ENCODE data around the gene ZFP82. TPM values are rescaled to one million over a fixed set of nuclear protein-coding genes. Genes with fewer than 3 reads are reported as not detected.

The ZFP82 gene
- total RNA-seq, 4 donors from 2014 or later = 8.2 to 11.0 (median 9.1) TPM

DNA sequence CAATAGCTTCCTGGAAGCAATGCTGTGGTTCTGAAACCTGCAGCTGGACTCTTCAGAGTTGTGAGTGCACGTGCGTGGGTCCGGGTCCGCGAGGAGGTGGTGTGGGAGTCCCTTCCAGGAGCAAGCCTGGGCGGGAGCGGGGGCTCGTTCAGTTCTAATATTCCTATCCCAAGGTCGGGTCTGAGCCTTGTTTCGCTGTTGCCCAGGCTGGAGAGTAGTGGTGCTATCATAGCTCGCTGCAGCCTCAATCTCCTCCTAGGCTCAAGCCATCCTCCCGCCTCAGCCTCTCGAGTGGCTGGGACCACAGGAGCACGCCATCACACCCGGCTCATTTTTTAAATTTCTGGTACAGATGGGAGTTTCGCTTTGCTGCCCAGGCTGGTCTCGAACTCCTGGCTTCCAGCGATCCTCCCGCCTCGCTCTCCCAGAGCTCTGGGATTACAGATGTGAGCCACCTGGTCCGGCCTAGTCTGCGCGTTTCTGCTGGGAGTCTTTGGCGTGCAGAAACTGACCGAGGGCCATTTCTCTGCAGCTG lies 625 bp downstream of the ZFP82 start:
- intact Hi-C loops (cut with DNase I) = no loop called here
- Histone ChIP-seq H3K27me3 (no peaks in the 10 kb centered on the region), H3K9me3 (no peaks in the 10 kb centered on the region), H3K4me1 (peaks cover 9 to 10% of the 10 kb centered on the region in 2 donors), H3K27ac (peak overlapping the region; percentile 48 to 93 (median 86)), H3K36me3 (no peaks in the 10 kb centered on the region), H3K4me3 (replicated peaks in 1 of 3) (peak overlapping the region; percentile 62 to 75 (median 63))
- TF ChIP-seq, protein P1, sequence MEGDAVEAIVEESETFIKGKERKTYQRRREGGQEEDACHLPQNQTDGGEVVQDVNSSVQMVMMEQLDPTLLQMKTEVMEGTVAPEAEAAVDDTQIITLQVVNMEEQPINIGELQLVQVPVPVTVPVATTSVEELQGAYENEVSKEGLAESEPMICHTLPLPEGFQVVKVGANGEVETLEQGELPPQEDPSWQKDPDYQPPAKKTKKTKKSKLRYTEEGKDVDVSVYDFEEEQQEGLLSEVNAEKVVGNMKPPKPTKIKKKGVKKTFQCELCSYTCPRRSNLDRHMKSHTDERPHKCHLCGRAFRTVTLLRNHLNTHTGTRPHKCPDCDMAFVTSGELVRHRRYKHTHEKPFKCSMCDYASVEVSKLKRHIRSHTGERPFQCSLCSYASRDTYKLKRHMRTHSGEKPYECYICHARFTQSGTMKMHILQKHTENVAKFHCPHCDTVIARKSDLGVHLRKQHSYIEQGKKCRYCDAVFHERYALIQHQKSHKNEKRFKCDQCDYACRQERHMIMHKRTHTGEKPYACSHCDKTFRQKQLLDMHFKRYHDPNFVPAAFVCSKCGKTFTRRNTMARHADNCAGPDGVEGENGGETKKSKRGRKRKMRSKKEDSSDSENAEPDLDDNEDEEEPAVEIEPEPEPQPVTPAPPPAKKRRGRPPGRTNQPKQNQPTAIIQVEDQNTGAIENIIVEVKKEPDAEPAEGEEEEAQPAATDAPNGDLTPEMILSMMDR (IDR thresholded peaks at IDR 0.05) = no peak
- no peak for TF ChIP-seq POLR2A (IDR thresholded peaks at IDR 0.05)
- DNase-seq = peak in 1 of 2 donors; percentile 3
- WGBS, 2 donors = 14 to 21% methylated on average over 19 to 21 of the region's 25 CpGs

DNA sequence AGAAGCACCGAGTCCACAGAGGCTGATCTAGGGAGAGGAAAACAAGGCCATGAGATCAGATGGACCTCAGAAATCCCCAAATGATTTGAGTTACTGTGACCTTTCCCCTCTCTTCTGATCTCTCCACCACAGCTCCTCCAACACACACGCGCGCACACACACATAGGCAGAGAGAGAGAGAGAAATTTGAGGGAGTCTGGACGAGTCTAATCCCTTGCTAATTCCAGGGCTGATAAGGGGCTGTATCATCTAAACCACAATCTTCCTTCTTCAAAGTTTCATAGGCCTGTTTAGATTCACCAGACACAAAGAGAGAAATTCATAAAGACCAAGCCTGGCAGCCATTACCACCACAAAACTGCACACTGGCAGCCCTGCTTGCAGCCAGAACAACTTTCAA lies 8.6 kb downstream of the ZFP82 start:
- DNase-seq = no peak
- intact Hi-C loops (cut with DNase I) = no loop called here
- Histone ChIP-seq H3K9me3 (no peaks in the 10 kb centered on the region), H3K4me3 (replicated peaks in 1 of 3) (no peak overlapping the region), H3K27me3 (no peaks in the 10 kb centered on the region), H3K27ac (no peak overlapping the region), H3K36me3 (peaks cover 13 to 28% of the 10 kb centered on the region in 2 donors), H3K4me1 (no peaks in the 10 kb centered on the region)
- 85 to 96% methylated on average over 5 of the region's 5 CpGs for WGBS, 2 donors
- TF ChIP-seq POLR2A (IDR thresholded peaks at IDR 0.05) = no peak

DNA sequence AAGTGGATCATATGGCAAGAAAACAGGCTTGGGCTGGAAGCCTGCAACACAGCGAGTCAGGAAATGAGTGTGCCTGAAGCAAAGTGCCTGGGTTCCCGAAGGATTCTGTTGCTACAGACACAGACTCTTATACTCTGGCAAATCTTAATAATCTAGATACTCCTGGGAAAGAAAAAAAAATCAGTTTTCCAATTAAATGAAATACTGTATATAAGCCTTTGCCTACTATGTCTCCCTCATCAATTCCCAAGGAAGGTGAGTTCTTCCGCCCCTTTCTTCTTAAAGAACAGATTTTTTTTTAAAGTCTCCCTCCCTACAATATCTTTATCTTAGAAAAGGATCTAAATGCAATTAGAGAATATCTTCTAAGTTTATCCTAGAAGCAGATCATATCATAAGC lies 10.3 kb downstream of the ZFP82 start:
- Histone ChIP-seq H3K4me1 (no peaks in the 10 kb centered on the region), H3K27me3 (no peaks in the 10 kb centered on the region), H3K4me3 (replicated peaks in 1 of 3) (no peak overlapping the region), H3K9me3 (no peaks in the 10 kb centered on the region), H3K36me3 (peaks cover 27 to 38% of the 10 kb centered on the region in 2 donors), H3K27ac (no peak overlapping the region)
- WGBS, 2 donors = 81 to 91% methylated on average over 3 of the region's 3 CpGs
- intact Hi-C loops (cut with DNase I) = no loop called here
- no peak for DNase-seq
- TF ChIP-seq POLR2A (IDR thresholded peaks at IDR 0.05) = no peak
- TF ChIP-seq, protein P1 (IDR thresholded peaks at IDR 0.05) = no peak

DNA sequence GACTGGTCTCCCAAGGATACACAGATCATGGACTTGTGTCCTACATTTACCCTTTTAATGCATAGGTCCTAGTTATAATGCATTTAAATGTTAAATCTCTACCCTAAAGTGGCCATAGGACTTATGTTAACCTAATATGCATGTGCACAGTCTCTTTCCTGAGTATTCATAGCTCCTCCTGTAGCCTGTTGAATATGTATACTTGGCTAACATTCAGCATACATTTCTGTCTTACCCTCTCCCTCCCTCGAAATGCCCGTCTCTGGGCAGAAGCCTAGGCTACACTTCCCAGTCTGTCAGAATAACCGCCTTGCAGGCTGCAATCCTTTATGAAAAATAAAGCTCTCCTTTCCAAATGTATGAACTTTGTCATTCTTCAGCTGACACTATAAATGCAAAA lies 13.9 kb downstream of the ZFP82 start:
- no peak for TF ChIP-seq POLR2A (IDR thresholded peaks at IDR 0.05)
- TF ChIP-seq, protein P1 (IDR thresholded peaks at IDR 0.05) = no peak
- H3K4me1 ChIP-seq = no peaks in the 10 kb centered on the region
- H3K4me3 ChIP-seq (replicated peaks in 1 of 3) = no peak overlapping the region
- no peaks in the 10 kb centered on the region for H3K9me3 ChIP-seq
- intact Hi-C loops (cut with DNase I) = no loop called here
- no peak overlapping the region for H3K27ac ChIP-seq
- DNase-seq = no peak
- 98 to 100% methylated on average over 3 of the region's 3 CpGs for WGBS, 2 donors
- no peaks in the 10 kb centered on the region for H3K27me3 ChIP-seq
- peaks cover 37 to 43% of the 10 kb centered on the region in 2 donors for H3K36me3 ChIP-seq

DNA sequence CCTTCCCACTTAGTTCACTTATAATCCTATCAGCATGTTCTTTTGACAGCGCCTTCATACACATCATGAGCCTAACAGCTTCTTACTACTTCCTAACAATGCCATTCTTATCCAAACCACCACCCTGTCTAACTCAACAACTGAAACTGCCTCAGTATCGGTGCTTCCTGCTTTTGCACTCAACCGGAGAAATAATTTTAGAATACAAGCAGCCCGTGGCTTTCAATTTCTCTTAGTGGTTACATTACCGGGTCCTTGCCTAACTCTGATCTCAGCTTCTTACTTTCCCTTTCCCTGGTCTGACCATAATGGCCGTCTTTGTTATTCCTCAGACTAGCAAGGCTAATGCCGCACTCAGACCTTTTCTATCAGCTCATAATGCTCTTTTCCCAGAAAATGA lies 17.0 kb downstream of the ZFP82 start:
- intact Hi-C loops (cut with DNase I) = no loop called here
- no peak for DNase-seq
- Histone ChIP-seq H3K4me3 (replicated peaks in 1 of 3) (no peak overlapping the region), H3K27ac (no peak overlapping the region), H3K27me3 (no peaks in the 10 kb centered on the region), H3K4me1 (no peaks in the 10 kb centered on the region), H3K36me3 (peaks cover 27 to 28% of the 10 kb centered on the region in 2 donors), H3K9me3 (no peaks in the 10 kb centered on the region)
- TF ChIP-seq POLR2A (IDR thresholded peaks at IDR 0.05) = no peak
- TF ChIP-seq, protein P1 (IDR thresholded peaks at IDR 0.05) = no peak
- WGBS, 2 donors = 94 to 97% methylated on average over 7 of the region's 7 CpGs

Data from thyroid gland (tissue), 4 donors.